IPS-NIHi7 (cell line): ENCODE measurements around the gene SAMD4B.
"Not testable (repeated sequence)": the region's sequence is repeated elsewhere in the genome, so short reads cannot be mapped to it uniquely, and the experiment has no call there.

Experiments used
- DNase-seq: peaks from one replicate; pipeline ENCODE4 v3.0.0; 2012; ENCODE audit warnings: mixed read lengths; ENCODE audit errors: extremely low spot score

SAMD4B gene

GRCh38 chr19:39314016-39314728, 28.0 kb upstream of the SAMD4B start:
- DNase-seq = no peak

DNA sequence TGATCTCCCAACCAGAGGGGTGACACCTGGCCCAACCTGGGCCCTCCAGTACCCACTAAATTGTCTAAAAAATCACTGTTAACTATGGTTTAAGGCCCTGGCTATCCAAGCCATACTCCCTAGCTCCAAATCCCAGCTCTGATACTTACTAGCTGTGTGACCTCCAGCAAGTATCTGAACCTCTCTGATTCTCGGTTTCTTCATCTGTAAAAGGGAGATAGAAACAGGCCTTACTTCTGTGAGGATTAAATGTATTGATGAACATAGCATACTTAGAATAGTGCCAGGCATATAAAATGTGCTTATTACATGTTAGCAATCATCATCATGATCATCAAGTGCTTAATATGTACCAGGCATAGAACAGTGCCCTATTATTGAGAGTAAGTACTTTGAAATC, 26.3 kb upstream of the SAMD4B start:
- DNase-seq = no peak

- no peak for DNase-seq
These were observed 25.4 kb upstream of the SAMD4B start for GRCh38 chr19:39316627-39317321.

- DNase-seq = no peak
These were observed 24.7 kb upstream of the SAMD4B start for GRCh38 chr19:39317476-39317875.

GRCh38 chr19:39318071-39318470, 24.1 kb upstream of the SAMD4B start:
- no peak for DNase-seq

DNA sequence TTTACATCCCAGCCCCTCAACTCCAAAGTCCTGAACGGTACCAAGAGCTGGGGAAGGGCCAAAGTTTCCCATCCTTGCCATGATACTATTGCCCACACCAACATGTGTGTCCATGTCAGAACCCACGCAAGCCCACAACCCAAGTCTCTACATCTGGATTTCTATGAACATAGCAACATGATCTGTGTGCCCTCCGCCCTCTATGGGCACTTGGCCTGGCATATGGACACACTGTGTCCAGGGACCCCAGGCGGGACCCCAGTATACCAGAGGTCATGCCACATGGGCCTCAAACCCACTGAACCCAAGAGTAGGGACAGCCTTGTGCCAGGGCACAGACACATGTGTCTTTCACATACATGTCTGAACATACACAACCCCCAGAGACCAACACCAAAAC, 23.5 kb upstream of the SAMD4B start:
- no peak for DNase-seq

DNA sequence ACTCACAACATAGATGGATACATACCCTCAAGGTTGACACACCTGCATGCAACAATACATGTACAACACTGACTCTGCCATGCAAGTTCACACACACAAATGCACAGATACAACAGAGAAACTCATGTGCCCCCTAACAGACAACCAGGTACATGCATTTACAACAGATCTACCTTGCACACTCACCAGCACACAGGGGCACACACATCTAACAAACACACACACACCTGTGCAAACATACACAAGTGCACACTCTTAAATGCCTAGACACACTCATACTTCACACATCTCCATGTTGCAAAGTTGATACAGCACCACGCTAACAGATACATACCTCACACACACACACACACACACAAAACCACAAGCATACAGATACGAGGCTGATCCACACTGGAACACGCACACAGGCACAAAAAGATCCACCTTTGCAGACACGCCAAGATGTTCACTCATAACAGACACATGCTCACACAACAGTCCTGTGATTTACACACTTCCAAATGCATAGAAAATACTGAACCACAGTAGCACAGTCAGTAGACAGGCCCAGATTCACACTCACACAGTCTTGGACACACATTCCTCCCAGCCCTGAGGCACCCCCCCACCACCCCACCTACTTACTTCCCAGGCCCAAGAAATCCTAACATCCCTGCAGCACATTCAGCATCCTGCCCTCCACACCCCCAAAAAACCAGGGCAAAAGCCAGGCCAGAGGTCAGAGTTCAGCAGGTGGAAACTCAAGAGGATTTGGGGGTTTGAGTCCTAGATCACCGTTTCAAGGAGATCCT, 22.9 kb upstream of the SAMD4B start:
- no peak for DNase-seq

DNA sequence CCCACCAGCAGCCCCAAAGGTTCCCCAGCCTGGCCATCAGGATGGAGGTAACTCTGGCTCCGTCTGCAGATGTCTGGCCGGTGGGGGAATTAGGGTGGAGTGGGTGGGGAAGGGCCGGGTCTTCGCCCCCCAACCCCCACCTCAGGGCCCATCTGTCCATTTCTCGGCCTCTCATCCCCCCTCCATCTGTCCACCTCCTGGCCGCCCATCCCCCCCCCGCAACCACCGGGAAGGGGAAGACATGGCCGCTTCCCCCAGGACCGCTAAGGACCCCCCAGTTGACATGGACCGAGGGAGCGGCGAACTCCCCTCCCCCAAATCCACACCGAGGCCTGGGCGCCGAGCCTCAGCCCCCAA, 22.4 kb upstream of the SAMD4B start:
- no peak for DNase-seq

DNA sequence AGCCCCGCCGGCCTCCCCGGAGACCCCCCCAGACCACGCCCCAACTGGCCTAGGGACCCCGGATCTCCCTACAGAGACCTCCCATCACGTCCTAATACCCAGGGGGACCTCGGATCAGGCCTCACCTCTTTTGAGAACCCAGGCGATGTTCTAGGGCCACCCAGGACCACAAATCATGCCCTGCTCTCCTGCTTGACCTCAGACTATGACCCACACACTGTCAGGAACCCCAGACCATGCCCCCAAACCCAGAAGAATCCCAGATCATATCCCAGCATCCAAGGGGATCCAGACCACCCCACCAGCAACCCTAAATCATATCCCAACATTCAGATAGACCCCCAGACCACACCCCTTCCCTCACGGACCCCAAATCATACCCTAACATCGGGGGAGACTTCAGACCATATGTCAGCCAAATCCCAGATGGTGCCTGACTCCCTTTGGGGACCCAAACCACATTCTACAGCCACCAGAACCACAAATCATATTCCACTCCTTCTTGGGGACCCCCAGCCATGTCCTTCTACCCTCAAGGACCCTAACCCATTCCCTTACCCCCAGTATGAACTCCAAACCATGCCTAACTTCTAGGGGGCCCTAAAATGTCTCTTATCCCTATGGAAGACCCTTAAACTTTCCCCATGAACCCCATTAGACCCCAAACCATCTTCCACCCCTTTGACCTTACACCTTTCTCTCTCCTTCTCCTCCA, 20.9 kb upstream of the SAMD4B start:
- DNase-seq = no peak

GRCh38 chr19:39321832-39322176, 20.4 kb upstream of the SAMD4B start:
- no peak for DNase-seq

DNA sequence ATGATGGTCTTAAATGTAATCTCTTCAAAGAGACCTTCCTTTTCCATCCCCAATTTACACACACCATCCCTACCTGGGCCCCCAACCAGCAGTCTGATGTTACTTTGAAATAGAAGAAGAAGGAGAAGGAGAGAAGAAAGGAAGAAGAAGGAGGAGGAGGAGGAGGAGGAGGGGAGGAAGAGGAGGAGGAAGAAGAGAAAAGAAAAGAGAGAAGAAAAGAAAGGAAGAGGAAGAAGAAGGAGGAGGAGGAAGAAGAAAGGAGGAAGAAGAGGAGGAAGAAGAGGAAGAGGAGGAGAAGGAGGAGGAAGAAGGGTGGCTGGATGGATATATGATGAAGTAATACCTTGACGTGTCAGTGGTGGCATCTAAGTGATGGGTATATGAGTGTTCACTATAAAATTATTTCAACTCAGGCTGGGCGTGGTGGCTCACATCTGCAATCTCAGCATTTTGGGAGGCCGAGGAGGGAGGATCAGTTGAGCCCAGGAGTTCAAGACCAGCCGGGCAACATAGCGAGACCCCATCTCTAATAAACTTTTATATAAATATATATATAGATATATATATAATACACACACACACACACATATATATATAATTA, 17.9 kb upstream of the SAMD4B start:
- no peak for DNase-seq

- peak; percentile 35 for DNase-seq
These were observed 16.2 kb upstream of the SAMD4B start for GRCh38 chr19:39325778-39326665.

DNA sequence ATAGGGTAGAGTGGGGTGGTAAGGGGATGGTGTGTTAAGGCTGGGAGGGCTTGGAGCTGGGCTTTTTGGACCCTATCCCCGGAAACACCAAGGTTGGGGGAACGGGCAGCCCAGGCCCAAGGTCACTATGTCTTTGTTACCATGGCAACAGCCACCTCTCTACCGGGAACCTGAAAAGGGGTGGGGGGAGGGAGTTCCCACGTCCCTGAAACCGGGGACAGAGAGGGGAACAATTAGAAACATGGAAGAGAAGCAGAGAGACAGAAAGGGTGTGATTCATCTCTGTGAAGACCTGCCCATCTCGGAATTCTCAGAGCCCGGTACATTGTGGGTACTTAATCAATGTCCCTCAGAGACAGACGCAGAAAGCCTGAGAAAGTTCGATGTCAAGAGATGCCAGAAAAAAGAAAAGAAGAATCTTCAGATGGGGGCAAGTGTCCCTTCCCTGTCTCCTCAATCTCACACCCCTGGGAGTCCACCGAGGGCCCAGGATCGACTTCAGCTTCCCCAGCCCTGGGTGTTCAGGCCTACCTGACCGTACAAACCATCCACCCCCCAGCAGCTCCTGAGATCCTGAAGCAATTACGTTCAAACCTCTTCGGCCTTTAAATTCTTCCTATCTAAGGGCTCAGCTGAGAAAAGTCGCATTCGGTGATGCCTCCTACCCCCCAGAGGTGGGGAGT, 14.7 kb upstream of the SAMD4B start:
- no peak for DNase-seq

GRCh38 chr19:39328046-39328705, 14.0 kb upstream of the SAMD4B start:
- DNase-seq = peak; percentile 88

DNA sequence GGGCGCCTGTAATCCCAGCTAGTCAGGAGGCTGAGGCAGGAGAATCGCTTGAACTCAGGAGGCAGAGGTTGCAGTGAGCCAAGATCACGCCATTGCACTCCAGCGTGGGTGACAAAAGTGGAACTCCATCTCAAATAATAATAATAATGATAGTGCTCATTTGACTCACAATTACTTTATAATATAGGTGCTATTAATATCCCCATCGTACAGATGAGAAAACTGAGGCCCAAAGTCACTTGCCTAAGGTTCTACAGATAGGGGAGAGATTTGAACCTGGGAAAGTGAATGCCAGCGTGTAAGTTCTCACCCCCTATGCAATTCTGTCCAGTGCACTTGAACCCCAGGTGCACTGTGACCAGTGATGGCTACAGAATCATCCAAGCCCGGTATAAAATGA, 12.3 kb upstream of the SAMD4B start:
- no peak for DNase-seq

DNA sequence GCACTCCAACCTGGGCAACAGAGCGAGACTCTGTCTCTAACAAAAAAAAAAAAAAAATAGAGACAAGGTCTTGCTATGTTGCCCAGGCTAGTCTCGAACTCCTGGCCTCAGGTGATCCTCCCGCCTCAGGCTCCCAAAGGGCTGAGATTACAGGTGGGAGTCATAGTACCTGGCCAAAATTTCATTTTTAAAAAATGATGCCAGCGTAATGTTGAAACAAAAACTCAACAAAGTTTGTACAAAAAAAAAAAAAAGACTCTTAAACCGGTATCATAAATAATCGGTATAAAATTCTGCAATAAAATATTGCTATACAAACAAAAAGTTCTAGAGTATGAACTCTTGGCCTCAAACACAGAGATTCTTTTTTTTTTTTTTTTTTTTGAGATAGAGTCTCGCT, 9.9 kb upstream of the SAMD4B start:
- no peak for DNase-seq

DNA sequence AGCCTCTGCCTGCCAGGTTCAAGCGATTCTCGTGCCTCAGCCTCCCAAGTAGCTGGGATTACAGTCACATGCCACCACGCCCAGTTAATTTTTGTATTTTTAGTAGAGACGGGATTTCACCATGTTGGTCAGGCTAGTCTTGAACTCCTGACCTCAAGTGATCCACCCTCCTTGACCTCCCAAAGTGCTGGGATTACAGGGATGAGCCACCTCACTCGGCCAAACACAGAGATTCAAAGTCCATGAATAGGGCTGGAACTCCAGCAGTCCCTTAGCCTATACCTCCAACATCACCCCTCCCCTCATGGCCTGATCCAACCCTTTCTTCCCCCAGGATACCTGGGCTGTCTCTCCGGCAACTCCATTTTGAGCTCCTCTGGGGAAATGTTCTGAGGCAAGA, 9.5 kb upstream of the SAMD4B start:
- not testable (repeated sequence) for DNase-seq

DNA sequence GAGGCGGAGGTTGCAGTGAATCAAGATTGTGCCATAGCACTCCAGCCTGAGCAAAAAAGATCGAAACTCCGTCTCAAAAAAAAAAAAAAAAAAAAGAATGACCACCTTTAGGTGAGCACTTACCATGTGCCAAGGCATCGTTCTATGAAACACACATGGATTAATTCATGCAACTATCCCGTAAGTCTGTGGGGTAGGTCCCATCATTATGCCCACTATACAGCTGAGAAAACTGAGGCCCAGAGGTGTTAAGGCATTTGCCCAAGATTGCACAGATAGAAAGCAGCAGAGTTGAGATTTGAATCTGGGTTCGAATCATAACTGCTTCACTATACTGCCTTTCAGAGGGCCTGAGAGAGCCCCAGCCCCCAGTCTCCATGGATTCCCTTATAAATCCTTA, 8.7 kb upstream of the SAMD4B start:
- DNase-seq = no peak

GRCh38 chr19:39334444-39334976, 7.7 kb upstream of the SAMD4B start:
- no peak for DNase-seq

- DNase-seq = no peak
These were observed 7.1 kb upstream of the SAMD4B start for GRCh38 chr19:39335168-39335548.
